22Rv1 (cell line): ENCODE measurements around the gene ZNF385C.

Experiments used
- H3K27ac ChIP-seq: fragments of 450-650 bp; 2 replicates; pipeline ENCODE4 v1.5.1; 2017
- CTCF ChIP-seq: fragments of 450-650 bp; IDR thresholded peaks from 2 replicates; pipeline ENCODE4 v1.5.1; 2017; ENCODE audit warnings: mild to moderate bottlenecking
- ZFX ChIP-seq: fragments of 450-650 bp; IDR thresholded peaks from 2 replicates; pipeline ENCODE4 v1.6.1; 2017; ENCODE audit warnings: antibody characterized with exemption, borderline replicate concordance

ZNF385C gene

DNA sequence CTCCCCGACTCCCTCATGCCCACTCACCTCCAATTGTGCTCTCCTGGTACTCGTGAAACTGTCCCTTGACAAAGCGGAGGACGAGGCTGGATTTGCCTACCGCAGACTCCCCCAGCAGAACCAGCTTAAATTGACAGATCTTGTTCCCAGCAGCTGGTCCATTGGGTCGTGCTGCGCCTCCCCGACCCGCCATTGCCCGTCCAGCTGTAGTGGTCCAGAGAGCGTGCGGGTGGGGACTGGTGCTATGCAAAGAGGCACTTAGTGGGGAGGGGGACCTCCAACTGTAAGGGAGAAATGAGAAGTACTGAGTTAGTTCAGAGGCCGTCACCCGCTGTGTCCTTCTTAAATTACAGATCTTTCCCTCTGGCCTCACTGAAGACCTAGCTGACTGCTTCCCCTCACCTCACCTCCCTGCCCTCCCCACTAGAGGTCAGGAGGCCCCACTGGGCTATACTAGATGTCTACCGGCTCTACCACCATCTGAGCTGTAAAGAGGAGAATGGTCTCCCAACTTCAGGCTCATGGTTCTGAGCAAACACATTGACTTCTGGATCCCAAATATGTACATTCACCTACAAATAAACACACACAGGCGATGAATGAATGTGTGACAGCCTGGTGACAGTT is 32.1 kb upstream of the ZNF385C start:
- TF ChIP-seq ZFX: no peak
- no peak for TF ChIP-seq CTCF
- H3K27ac ChIP-seq: no peak overlapping the region

DNA sequence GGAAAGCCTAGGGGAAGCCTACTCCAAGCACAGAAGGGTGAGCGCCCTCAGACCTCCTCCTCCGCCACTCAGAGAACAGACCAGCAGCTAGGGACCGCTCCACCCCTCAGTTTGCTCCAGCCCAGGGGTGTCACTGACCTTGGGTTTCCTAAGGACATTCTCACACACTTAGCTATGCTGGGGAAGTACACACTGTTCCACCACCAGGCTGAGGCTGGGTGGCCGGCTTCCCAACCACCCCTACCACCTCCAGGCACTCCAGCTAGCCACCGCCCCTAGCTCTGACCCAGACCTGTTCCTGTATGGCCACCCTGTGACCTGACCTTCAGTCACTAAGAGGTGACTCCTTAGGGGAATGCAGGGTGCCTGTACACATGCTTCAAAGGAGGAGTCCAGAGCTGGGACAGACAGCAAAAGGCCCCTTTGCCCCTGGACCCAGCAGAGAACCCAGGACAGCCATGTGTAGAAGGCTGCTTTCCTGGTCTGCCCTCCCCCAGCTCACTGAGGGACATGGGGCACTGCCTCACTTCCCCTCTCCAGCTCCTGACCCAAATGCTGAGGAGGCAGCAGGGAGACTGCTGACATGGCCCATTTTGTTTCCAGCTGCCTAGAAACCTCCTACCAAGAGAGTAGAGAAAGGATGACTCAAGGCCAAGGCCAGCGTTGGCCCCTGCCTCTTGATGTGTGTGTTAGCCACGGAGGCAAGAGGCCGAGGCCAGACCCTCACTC is 31.0 kb upstream of the ZNF385C start:
- no peak for TF ChIP-seq ZFX
- H3K27ac ChIP-seq: no peak overlapping the region

DNA sequence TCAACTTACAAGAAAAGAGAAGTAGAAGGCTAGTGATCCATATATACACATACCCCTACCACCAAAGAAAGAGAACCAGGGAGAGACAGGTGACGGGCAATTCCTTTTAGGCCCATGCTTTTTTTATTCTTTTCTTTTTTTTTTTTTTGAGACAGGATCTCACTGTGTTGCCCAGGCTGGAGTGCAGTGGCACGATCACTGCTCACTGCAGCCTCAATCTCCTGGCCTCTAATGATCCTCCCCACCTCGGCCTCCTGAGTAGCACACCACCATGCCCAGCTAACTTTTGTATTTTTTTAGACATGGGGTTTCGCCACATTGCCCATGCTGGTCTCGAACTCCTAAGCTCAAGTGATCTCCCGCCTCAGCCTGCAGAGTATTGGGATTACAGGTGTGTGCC is 29.1 kb upstream of the ZNF385C start:
- H3K27ac ChIP-seq: no peak overlapping the region
- TF ChIP-seq ZFX (no peak), CTCF (no peak)

GRCh38 chr17:42126836-42127235 is 28.6 kb upstream of the ZNF385C start:
- TF ChIP-seq ZFX (no peak), CTCF (no peak)

GRCh38 chr17:42125565-42125964 is 27.3 kb upstream of the ZNF385C start:
- TF ChIP-seq ZFX (no peak), CTCF (no peak)
- no peak overlapping the region for H3K27ac ChIP-seq

More at GRCh38 chr17:42126836-42127235, 28.6 kb upstream of the ZNF385C start:
- H3K27ac ChIP-seq: no peak overlapping the region

GRCh38 chr17:42124256-42124655 is 26.0 kb upstream of the ZNF385C start:
- H3K27ac ChIP-seq: no peak overlapping the region
- TF ChIP-seq ZFX (no peak), CTCF (no peak)

DNA sequence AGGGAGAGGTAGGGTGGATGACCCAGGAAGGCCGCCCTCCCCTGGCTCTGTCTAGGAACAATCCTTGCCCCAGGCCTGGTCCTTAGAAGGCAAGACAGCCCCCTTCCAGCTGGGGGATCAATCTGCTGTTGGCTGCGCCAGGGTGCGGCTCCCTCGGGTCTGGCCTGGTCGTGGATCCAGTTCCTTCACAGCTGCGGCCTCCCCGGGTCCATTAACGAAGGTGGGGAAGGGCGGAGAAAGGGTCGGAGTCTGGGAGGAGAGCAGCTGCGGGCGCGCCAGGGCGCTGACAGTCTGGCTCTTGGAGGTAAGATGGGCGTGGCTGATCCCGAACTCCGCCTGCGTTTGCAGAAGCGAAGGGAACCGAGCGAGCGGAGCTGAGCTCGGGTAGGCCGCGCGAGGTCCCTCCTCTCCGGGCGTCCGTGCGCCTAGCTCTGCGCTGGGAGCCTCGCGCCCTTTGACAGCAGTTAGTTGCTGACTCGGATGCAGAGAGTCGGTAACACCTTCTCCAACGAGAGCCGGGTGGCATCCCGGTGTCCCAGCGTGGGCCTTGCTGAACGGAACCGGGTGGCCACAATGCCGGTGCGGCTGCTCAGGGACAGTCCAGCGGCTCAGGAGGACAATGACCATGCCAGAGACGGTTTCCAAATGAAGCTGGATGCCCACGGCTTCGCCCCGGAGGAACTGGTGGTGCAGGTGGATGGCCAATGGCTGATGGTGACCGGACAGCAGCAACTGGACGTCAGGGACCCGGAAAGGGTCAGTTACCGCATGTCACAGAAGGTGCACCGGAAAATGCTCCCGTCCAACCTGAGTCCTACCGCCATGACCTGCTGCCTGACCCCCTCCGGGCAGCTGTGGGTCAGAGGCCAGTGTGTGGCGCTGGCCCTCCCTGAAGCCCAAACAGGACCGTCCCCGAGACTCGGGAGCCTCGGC is 24.4 kb upstream of the ZNF385C start, which contains the start of gene HSPB9:
HSPB9 (plus strand) TSS at position 434 of the 933 bp plus-strand sequence; CDS start at position 481, 47 bp downstream.
- H3K27ac ChIP-seq: peak within 1 kb of the TSS; percentile 77
- TF ChIP-seq CTCF (no peak), ZFX (no peak)
